ENCODE data around the gene GC.
"Not testable (repeated sequence)": the region's sequence is repeated elsewhere in the genome, so short reads cannot be mapped to it uniquely, and the experiment has no call there.

The GC gene

GRCh38 chr4:71783972-71784371 lies at the start of gene GC:
Gene GC (minus strand): TSS chr4:71784079. CDS start chr4:71784018, 61 bp downstream.
- DNase-seq, result no peak

- DNase-seq, result no peak
Measured at GRCh38 chr4:71833232-71833900, 49.5 kb upstream of the GC start.

- DNase-seq, result no peak
Measured at GRCh38 chr4:71832049-71832448, 48.2 kb upstream of the GC start.

- DNase-seq, result no peak
Measured at GRCh38 chr4:71830497-71831190, 46.8 kb upstream of the GC start.

- no peak for DNase-seq
Measured at GRCh38 chr4:71828470-71828869, 44.6 kb upstream of the GC start.

- DNase-seq, result no peak
Measured at GRCh38 chr4:71827826-71828225, 43.9 kb upstream of the GC start.

GRCh38 chr4:71816676-71817303 lies 32.9 kb upstream of the GC start:
- no peak for DNase-seq

GRCh38 chr4:71814433-71814832 lies 30.6 kb upstream of the GC start:
- no peak for DNase-seq

GRCh38 chr4:71809805-71810204 lies 25.9 kb upstream of the GC start:
- not testable (repeated sequence) for DNase-seq

GRCh38 chr4:71807469-71807868 lies 23.6 kb upstream of the GC start:
- no peak for DNase-seq

GRCh38 chr4:71805230-71805629 lies 21.4 kb upstream of the GC start:
- DNase-seq, result not testable (repeated sequence)

- not testable (repeated sequence) for DNase-seq
Measured at GRCh38 chr4:71804017-71804697, 20.3 kb upstream of the GC start.

GRCh38 chr4:71785959-71786358 lies 2.1 kb upstream of the GC start:
- DNase-seq, result no peak

GRCh38 chr4:71784569-71785197 lies 804 bp upstream of the GC start:
- DNase-seq, result no peak

GRCh38 chr4:71777891-71778290 lies 6.0 kb downstream of the GC start:
- DNase-seq, result no peak

- DNase-seq, result no peak
Measured at GRCh38 chr4:71775449-71775848, 8.4 kb downstream of the GC start.

- DNase-seq, result no peak
Measured at GRCh38 chr4:71774136-71774535, 9.7 kb downstream of the GC start.

GRCh38 chr4:71773004-71773403 lies 10.9 kb downstream of the GC start:
- no peak for DNase-seq

- DNase-seq, result no peak
Measured at GRCh38 chr4:71772592-71772991, 11.3 kb downstream of the GC start.

GRCh38 chr4:71771613-71772012 lies 12.3 kb downstream of the GC start:
- no peak for DNase-seq

GRCh38 chr4:71769434-71769833 lies 14.4 kb downstream of the GC start:
- no peak for DNase-seq

- DNase-seq, result no peak
Measured at GRCh38 chr4:71768123-71768522, 15.8 kb downstream of the GC start.

GRCh38 chr4:71765821-71766383 lies 18.0 kb downstream of the GC start:
- no peak for DNase-seq
